ENCODE data around the gene EFEMP1. TPM values are rescaled to one million over a fixed set of nuclear protein-coding genes. Genes with fewer than 3 reads are reported as not detected.

EFEMP1 gene
- total RNA-seq, 2 experiments from 2014 or later: 0.61 TPM; not detected in 1

DNA sequence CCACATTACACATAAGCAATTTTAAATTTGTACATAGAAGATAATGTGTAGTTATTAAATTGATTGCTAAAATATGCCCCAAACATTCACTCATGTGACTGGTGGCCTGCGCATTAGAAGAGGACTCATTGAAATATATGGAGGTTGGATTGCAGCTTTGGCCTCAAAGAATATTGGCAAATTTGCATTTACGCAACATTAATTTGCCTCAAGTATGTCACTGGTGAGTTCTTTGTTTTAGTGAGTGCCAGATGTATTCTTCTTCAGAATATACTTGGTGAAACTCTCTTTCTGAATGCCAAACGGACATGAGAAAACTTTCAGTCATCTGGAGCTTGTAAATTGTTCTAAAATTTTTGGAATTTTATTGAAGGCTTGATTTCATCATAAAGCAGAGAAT lies 5.9 kb upstream of the EFEMP1 start:
- H3K4me2 ChIP-seq (ENCODE audit: low read length): no peak overlapping the region
- H4K20me1 ChIP-seq (ENCODE audit: insufficient read depth, low read length): no peaks in the 10 kb centered on the region
- no peak overlapping the region for H2AFZ ChIP-seq (ENCODE audit: low read length)
- BruUV-seq (replicated peaks): no TSS peak
- ChIA-PET CTCF (ENCODE audit: unreplicated experiment) (no interaction called here), POLR2A (interaction anchor here (0.6 kb wide), 1 partner anchor 951 kb away, joined by 3 read pairs; no protein-coding TSS in a partner anchor)
- no peak overlapping the region for H3K4me3 ChIP-seq (ENCODE audit: low read depth, low read length, poor library complexity, severe bottlenecking)
- H3K79me2 ChIP-seq (ENCODE audit: insufficient read depth, low read depth, low read length): no peaks in the 10 kb centered on the region
- no peaks in the 10 kb centered on the region for H3K4me1 ChIP-seq (ENCODE audit: insufficient read depth, low read length, poor library complexity, severe bottlenecking)
- H3K9me2 ChIP-seq (ENCODE audit: insufficient read depth, low read length): no peaks in the 10 kb centered on the region
- TF ChIP-seq CTCF (conservative IDR thresholded peaks at IDR 0.05; ENCODE audit: low read length): no peak
- no peak for TF ChIP-seq EZH2phosphoT487 (IDR thresholded peaks at IDR 0.05; ENCODE audit: borderline replicate concordance, low read depth, low read length)
- no peak for DNase-seq (ENCODE audit: low spot score)
- no peak overlapping the region for H3K27ac ChIP-seq (ENCODE audit: low read depth, low read length, poor library complexity, severe bottlenecking)
- H3K9me3 ChIP-seq (ENCODE audit: low read length): no peaks in the 10 kb centered on the region
- H3K36me3 ChIP-seq (ENCODE audit: insufficient read depth, low read length): no peaks in the 10 kb centered on the region
- intact Hi-C loops (cut with micrococcal nuclease; ENCODE audit: unreplicated experiment): no loop called here

DNA sequence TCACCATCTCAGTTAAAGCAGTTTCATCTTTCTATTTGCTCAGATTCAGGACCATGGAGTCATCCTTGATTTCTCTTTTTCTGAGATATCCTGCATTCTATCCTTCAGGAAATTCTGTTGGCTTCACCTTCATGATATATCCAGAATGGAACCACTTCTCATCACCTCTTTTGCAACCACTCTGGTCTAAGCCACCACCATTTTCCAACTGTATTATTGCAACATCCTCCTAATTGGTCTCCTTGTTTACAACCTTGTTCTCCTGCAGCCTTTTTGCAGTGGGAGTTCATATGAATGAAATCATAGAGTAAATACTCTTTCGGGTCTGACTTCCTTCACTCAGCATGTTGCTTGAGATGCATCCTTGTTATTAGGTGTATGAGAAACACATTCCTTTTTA lies 3.4 kb upstream of the EFEMP1 start:
- Histone ChIP-seq H3K4me2 (ENCODE audit: low read length) (no peak overlapping the region), H2AFZ (ENCODE audit: low read length) (no peak overlapping the region), H3K27ac (ENCODE audit: low read depth, low read length, poor library complexity, severe bottlenecking) (no peak overlapping the region), H3K4me1 (ENCODE audit: insufficient read depth, low read length, poor library complexity, severe bottlenecking) (no peaks in the 10 kb centered on the region), H3K36me3 (ENCODE audit: insufficient read depth, low read length) (no peaks in the 10 kb centered on the region), H3K9me2 (ENCODE audit: insufficient read depth, low read length) (no peaks in the 10 kb centered on the region), H3K9me3 (ENCODE audit: low read length) (no peaks in the 10 kb centered on the region), H3K4me3 (ENCODE audit: low read depth, low read length, poor library complexity, severe bottlenecking) (no peak overlapping the region), H3K79me2 (ENCODE audit: insufficient read depth, low read depth, low read length) (no peaks in the 10 kb centered on the region), H4K20me1 (ENCODE audit: insufficient read depth, low read length) (no peaks in the 10 kb centered on the region)
- no peak for TF ChIP-seq EZH2phosphoT487 (IDR thresholded peaks at IDR 0.05; ENCODE audit: borderline replicate concordance, low read depth, low read length)
- TF ChIP-seq CTCF (conservative IDR thresholded peaks at IDR 0.05; ENCODE audit: low read length): no peak
- POLR2A ChIA-PET: no interaction called here
- intact Hi-C loops (cut with micrococcal nuclease; ENCODE audit: unreplicated experiment): no loop called here
- CTCF ChIA-PET (ENCODE audit: unreplicated experiment): no interaction called here
- BruUV-seq (replicated peaks): no TSS peak
- DNase-seq (ENCODE audit: low spot score): no peak

- no peak for DNase-seq (ENCODE audit: low spot score)
- Histone ChIP-seq H3K9me3 (ENCODE audit: low read length) (no peaks in the 10 kb centered on the region), H3K4me1 (ENCODE audit: insufficient read depth, low read length, poor library complexity, severe bottlenecking) (no peaks in the 10 kb centered on the region), H3K4me3 (ENCODE audit: low read depth, low read length, poor library complexity, severe bottlenecking) (no peak overlapping the region), H4K20me1 (ENCODE audit: insufficient read depth, low read length) (no peaks in the 10 kb centered on the region), H3K4me2 (ENCODE audit: low read length) (no peak overlapping the region), H3K27ac (ENCODE audit: low read depth, low read length, poor library complexity, severe bottlenecking) (no peak overlapping the region), H2AFZ (ENCODE audit: low read length) (no peak overlapping the region), H3K79me2 (ENCODE audit: insufficient read depth, low read depth, low read length) (no peaks in the 10 kb centered on the region), H3K36me3 (ENCODE audit: insufficient read depth, low read length) (no peaks in the 10 kb centered on the region), H3K9me2 (ENCODE audit: insufficient read depth, low read length) (no peaks in the 10 kb centered on the region)
- BruUV-seq (replicated peaks): no TSS peak
- ChIA-PET CTCF (ENCODE audit: unreplicated experiment) (no interaction called here), POLR2A (no interaction called here)
- intact Hi-C loops (cut with micrococcal nuclease; ENCODE audit: unreplicated experiment): no loop called here
- TF ChIP-seq CTCF (conservative IDR thresholded peaks at IDR 0.05; ENCODE audit: low read length) (no peak), EZH2phosphoT487 (IDR thresholded peaks at IDR 0.05; ENCODE audit: borderline replicate concordance, low read depth, low read length) (no peak)
Observed at GRCh38 chr2:55926246-55926645, 2.7 kb upstream of the EFEMP1 start.
